ENCODE measurements around the gene ANKRD12. TPM values are rescaled to one million over a fixed set of nuclear protein-coding genes. Genes with fewer than 3 reads are reported as not detected.

Gene ANKRD12
- total and polyA plus RNA-seq, 10 of the 15 experiments (the other 5 are each of a cell fraction or from before 2014, with no cell fraction given): 5.9 to 45.7 (median 20.2) TPM

DNA sequence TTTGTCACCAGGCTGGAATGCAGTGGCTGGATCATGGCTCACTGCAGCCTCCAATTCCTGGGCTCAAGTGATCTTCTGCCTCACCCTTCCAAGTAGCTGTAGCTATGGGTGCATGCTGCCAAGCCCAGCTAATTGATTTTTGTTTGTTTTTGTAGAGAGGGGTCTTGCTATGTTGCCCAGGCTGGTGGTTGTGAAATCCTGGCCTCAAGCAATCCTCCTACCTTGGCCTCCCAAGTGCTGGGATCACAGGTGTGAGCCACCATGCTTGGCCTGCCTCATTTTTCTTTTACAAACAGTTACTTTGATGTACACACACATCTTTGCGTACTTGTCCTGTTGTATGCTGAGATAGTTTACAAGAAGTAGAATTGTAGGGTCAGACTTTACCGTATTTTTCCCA, 13.1 kb upstream of the ANKRD12 start (continued):
- TF ChIP-seq, protein P1, sequence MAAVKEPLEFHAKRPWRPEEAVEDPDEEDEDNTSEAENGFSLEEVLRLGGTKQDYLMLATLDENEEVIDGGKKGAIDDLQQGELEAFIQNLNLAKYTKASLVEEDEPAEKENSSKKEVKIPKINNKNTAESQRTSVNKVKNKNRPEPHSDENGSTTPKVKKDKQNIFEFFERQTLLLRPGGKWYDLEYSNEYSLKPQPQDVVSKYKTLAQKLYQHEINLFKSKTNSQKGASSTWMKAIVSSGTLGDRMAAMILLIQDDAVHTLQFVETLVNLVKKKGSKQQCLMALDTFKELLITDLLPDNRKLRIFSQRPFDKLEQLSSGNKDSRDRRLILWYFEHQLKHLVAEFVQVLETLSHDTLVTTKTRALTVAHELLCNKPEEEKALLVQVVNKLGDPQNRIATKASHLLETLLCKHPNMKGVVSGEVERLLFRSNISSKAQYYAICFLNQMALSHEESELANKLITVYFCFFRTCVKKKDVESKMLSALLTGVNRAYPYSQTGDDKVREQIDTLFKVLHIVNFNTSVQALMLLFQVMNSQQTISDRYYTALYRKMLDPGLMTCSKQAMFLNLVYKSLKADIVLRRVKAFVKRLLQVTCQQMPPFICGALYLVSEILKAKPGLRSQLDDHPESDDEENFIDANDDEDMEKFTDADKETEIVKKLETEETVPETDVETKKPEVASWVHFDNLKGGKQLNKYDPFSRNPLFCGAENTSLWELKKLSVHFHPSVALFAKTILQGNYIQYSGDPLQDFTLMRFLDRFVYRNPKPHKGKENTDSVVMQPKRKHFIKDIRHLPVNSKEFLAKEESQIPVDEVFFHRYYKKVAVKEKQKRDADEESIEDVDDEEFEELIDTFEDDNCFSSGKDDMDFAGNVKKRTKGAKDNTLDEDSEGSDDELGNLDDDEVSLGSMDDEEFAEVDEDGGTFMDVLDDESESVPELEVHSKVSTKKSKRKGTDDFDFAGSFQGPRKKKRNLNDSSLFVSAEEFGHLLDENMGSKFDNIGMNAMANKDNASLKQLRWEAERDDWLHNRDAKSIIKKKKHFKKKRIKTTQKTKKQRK (IDR thresholded peaks at IDR 0.05; ENCODE audit: low read depth, low read length): no peak
- TF ChIP-seq, protein P2, sequence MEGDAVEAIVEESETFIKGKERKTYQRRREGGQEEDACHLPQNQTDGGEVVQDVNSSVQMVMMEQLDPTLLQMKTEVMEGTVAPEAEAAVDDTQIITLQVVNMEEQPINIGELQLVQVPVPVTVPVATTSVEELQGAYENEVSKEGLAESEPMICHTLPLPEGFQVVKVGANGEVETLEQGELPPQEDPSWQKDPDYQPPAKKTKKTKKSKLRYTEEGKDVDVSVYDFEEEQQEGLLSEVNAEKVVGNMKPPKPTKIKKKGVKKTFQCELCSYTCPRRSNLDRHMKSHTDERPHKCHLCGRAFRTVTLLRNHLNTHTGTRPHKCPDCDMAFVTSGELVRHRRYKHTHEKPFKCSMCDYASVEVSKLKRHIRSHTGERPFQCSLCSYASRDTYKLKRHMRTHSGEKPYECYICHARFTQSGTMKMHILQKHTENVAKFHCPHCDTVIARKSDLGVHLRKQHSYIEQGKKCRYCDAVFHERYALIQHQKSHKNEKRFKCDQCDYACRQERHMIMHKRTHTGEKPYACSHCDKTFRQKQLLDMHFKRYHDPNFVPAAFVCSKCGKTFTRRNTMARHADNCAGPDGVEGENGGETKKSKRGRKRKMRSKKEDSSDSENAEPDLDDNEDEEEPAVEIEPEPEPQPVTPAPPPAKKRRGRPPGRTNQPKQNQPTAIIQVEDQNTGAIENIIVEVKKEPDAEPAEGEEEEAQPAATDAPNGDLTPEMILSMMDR (IDR thresholded peaks at IDR 0.05 in 2 of 3, conservative IDR thresholded peaks at IDR 0.05 in 1 of 3; ENCODE audit: control insufficient read depth in 2 of 3, extremely low read depth in 1 of 3, insufficient read depth in 1 of 3, low read depth in 3 of 3, low read length in 3 of 3): no peak
- TF ChIP-seq CREB1 (IDR thresholded peaks at IDR 0.05; ENCODE audit: low read depth): no peak

DNA sequence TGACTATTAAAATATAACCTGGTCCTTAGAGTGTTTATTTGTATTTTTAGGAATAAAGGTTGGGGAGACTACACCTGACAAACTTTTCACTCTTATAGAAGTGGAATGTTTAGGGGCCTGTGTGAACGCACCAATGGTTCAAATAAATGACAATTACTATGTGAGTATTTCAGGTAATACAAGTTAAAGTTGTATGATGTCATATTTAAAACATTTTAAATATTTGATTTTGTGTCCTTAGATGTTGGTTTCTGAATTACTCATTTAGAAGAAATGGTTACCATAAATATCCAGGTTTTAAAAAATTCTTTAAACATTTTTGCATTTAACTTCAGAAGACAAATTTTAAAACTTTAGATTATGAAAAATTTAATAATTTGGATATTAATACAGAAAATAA, 11.8 kb upstream of the ANKRD12 start:
- SMC1A ChIA-PET (ENCODE audit: uncharacterized antibody, unreplicated experiment): interaction anchor here (1.2 to 4.1 kb wide), 6 partner anchors 8 to 51 kb away, joined by 5 to 18 read pairs (median 9); no protein-coding TSS in a partner anchor
- Histone ChIP-seq H3K9ac (ENCODE audit: control insufficient read depth, insufficient read depth, low read length) (no peak overlapping the region), H3K4me3 (no peak overlapping the region), H4K20me1 (ENCODE audit: control insufficient read depth, insufficient read depth) (no peaks in the 10 kb centered on the region), H2AFZ (ENCODE audit: control insufficient read depth, low read depth, low read length) (no peak overlapping the region), H3K4me2 (ENCODE audit: control insufficient read depth, insufficient read depth) (no peak overlapping the region), H3K4me1 (ENCODE audit: control insufficient read depth, insufficient read depth, low read length) (peaks cover 9% of the 10 kb centered on the region; the same call in 1 of the 2 replicates), H3K27me3 (replicated peaks in 1 of 2; ENCODE audit: control insufficient read depth in 2 of 2, insufficient read depth in 2 of 2, low read length in 1 of 2) (no peaks in the 10 kb centered on the region), H3K36me3 (ENCODE audit: control insufficient read depth in 2 of 2, insufficient read depth in 2 of 2, low read length in 1 of 2) (peaks cover 8 to 37% of the 10 kb centered on the region in 2 experiments), H3K79me2 (ENCODE audit: control insufficient read depth, insufficient read depth, low read length) (peaks cover 38% of the 10 kb centered on the region), H3K9me3 (replicated peaks; ENCODE audit: control insufficient read depth, insufficient read depth, low read length) (no peaks in the 10 kb centered on the region; the same call in 2 of the 3 replicates), H3K27ac (ENCODE audit: control insufficient read depth, insufficient read depth) (no peak overlapping the region)
- no peak for DNase-seq (ENCODE audit: low read depth, low spot score)
- RAD21 ChIA-PET (ENCODE audit: unreplicated experiment): no interaction called here
- ATAC-seq: no peak
- TF ChIP-seq, protein P3, sequence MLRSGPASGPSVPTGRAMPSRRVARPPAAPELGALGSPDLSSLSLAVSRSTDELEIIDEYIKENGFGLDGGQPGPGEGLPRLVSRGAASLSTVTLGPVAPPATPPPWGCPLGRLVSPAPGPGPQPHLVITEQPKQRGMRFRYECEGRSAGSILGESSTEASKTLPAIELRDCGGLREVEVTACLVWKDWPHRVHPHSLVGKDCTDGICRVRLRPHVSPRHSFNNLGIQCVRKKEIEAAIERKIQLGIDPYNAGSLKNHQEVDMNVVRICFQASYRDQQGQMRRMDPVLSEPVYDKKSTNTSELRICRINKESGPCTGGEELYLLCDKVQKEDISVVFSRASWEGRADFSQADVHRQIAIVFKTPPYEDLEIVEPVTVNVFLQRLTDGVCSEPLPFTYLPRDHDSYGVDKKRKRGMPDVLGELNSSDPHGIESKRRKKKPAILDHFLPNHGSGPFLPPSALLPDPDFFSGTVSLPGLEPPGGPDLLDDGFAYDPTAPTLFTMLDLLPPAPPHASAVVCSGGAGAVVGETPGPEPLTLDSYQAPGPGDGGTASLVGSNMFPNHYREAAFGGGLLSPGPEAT (IDR thresholded peaks at IDR 0.05; ENCODE audit: low read depth): no peak
- TF ChIP-seq NFIC (IDR thresholded peaks at IDR 0.05; ENCODE audit: low read depth, low read length): no peak
- no peak for TF ChIP-seq IKZF2 (IDR thresholded peaks at IDR 0.05)
- TF ChIP-seq CREM (IDR thresholded peaks at IDR 0.05; ENCODE audit: low read depth): no peak
- no peak for TF ChIP-seq EGR1 (IDR thresholded peaks at IDR 0.05; ENCODE audit: borderline replicate concordance in 1 of 2, low read depth in 2 of 2, low read length in 2 of 2)
- intact Hi-C loops (cut with micrococcal nuclease; ENCODE audit: unreplicated experiment) (no loop called here), in situ Hi-C loops (cut with MboI) (no loop called here)
- WGBS (ENCODE audit: insufficient coverage, insufficient replicate concordance, low lambda C conversion rate, missing lambda C conversion rate): 100% methylated on average over 1 of the region's 1 CpG
- no peak for FAIRE-seq
- POLR2A ChIA-PET: interaction anchor here (3.4 kb wide), 1 partner anchor 10 kb away, joined by 11 read pairs; no protein-coding TSS in a partner anchor
- no TSS peak for BruUV-seq (replicated peaks)
- CTCF ChIA-PET: no interaction called here

All from GM12878 (cell line).